IMR-90 (cell line): ENCODE data around the gene PPP1R13B. TPM values are rescaled to one million over a fixed set of nuclear protein-coding genes. Genes with fewer than 3 reads are reported as not detected.

Experiments
- ATAC-seq: fragments of 200-7000 bp; cut with Tn5 transposase; 2 replicates; pipeline ENCODE4 v1.9.1; 2020; ENCODE audit warnings: low read depth, mild to moderate bottlenecking, moderate library complexity
- BruUV-seq: library from RNA; stranded (reverse); fragments of 400-500 nt; replicated peaks from 2 replicates; lab custom pipeline; 2021; lab: Mats Ljungman, UMichigan
- CTCF ChIA-PET: fragments of 300-600 bp; formaldehyde crosslinking; extraction: SDS; loops from one replicate; lab custom pipeline; 2021; ENCODE audit warnings: antibody characterized with exemption; lab: Yijun Ruan, JAX
- POLR2A ChIA-PET: fragments of 300-600 bp; sonication (Branson Sonifier 250); formaldehyde crosslinking; loops from one replicate; lab custom pipeline; 2022; ENCODE audit warnings: antibody characterized with exemption; ENCODE audit not compliant: unreplicated experiment; lab: Charles Lee
- DNase-seq: peaks from one replicate; pipeline ENCODE4 v3.0.0; 2013
- H2AFZ ChIP-seq: replicated peaks from 2 replicates; pipeline ENCODE3; 2013; ENCODE audit warnings: low read length, mild to moderate bottlenecking; ENCODE audit not compliant: poor library complexity
- H2AK5ac ChIP-seq: 2 replicates; pipeline ENCODE4 v1.6.1; 2013; ENCODE audit warnings: low read depth, low read length, inconsistent platforms
- H2AK9ac ChIP-seq: replicated peaks from 2 replicates; pipeline ENCODE3; 2013; ENCODE audit warnings: mild to moderate bottlenecking, low read depth, low read length, moderate library complexity; ENCODE audit not compliant: poor library complexity
- H2BK120ac ChIP-seq: 2 replicates; pipeline ENCODE4 v1.6.1; 2013; ENCODE audit warnings: low read depth, low read length, inconsistent platforms
- H2BK15ac ChIP-seq: 3 replicates; pipeline ENCODE4 v1.6.1; 2013; ENCODE audit warnings: low read depth, low read length, inconsistent platforms
- H2BK20ac ChIP-seq: 2 replicates; pipeline ENCODE4 v1.6.1; 2013; ENCODE audit warnings: low read depth, mild to moderate bottlenecking, inconsistent platforms, low read length, moderate library complexity
- H2BK5ac ChIP-seq: 2 replicates; pipeline ENCODE4 v1.6.1; 2013; ENCODE audit warnings: mild to moderate bottlenecking, low read depth, low read length, inconsistent platforms; ENCODE audit not compliant: poor library complexity, severe bottlenecking
- H3K14ac ChIP-seq: replicated peaks from 2 replicates; pipeline ENCODE4 v1.6.1; 2013; ENCODE audit warnings: low read depth, low read length, inconsistent platforms
- H3K18ac ChIP-seq: 2 replicates; pipeline ENCODE4 v1.6.1; 2013; ENCODE audit warnings: low read depth, low read length, control low read depth
- H3K23ac ChIP-seq: 2 replicates; pipeline ENCODE4 v1.6.1; 2013; ENCODE audit warnings: low read depth, low read length, inconsistent platforms
- H3K27ac ChIP-seq: 2 replicates; pipeline ENCODE4 v1.5.1; 2013; ENCODE audit warnings: mild to moderate bottlenecking, control low read depth, low read length; ENCODE audit not compliant: insufficient read depth
- H3K27me3 ChIP-seq: 2 replicates; pipeline ENCODE4 v1.6.1; 2013; ENCODE audit warnings: low read length; ENCODE audit not compliant: control insufficient read depth, insufficient read depth
- H3K36me3 ChIP-seq: 2 replicates; pipeline ENCODE4 v1.6.1; 2013; ENCODE audit warnings: low read length, mixed read lengths; ENCODE audit not compliant: control insufficient read depth, insufficient read depth
- H3K4ac ChIP-seq: 2 replicates; pipeline ENCODE4 v1.6.1; 2013; ENCODE audit warnings: low read depth, low read length, inconsistent platforms
- H3K4me1 ChIP-seq: 2 replicates; pipeline ENCODE4 v1.6.1; 2013; ENCODE audit warnings: low read length, mixed read lengths; ENCODE audit not compliant: control insufficient read depth, insufficient read depth
- H3K4me2 ChIP-seq: 2 replicates; pipeline ENCODE4 v1.6.1; 2013; ENCODE audit warnings: low read depth, mild to moderate bottlenecking, control low read depth, low read length, moderate library complexity
- H3K4me3 ChIP-seq: 2 replicates; pipeline ENCODE4 v1.5.1; 2013; ENCODE audit warnings: low read depth, mild to moderate bottlenecking, control low read depth, low read length, moderate library complexity; ENCODE audit not compliant: insufficient read depth
- H3K56ac ChIP-seq: 2 replicates; pipeline ENCODE4 v1.6.1; 2013; ENCODE audit warnings: low read length, inconsistent platforms; ENCODE audit not compliant: insufficient read depth; ENCODE audit errors: extremely low read depth
- H3K79me1 ChIP-seq, 2 experiments: 2 replicates each; pipeline ENCODE4 v1.6.1; 2013; ENCODE audit warnings: low read length in 2 of 2, inconsistent platforms in 1 of 2, low read depth in 1 of 2
- H3K9ac ChIP-seq: 2 replicates; pipeline ENCODE4 v1.6.1; 2013; ENCODE audit warnings: low read depth, low read length, control low read depth
- H3K9me1 ChIP-seq: 2 replicates; pipeline ENCODE4 v1.6.1; 2013; ENCODE audit warnings: low read length, inconsistent platforms; ENCODE audit not compliant: insufficient read depth
- H3K9me3 ChIP-seq: 2 replicates; pipeline ENCODE4 v1.6.1; 2013; ENCODE audit warnings: low read length; ENCODE audit not compliant: control insufficient read depth, insufficient read depth
- H4K20me1 ChIP-seq: 2 replicates; pipeline ENCODE4 v1.6.1; 2013; ENCODE audit warnings: low read length, inconsistent platforms; ENCODE audit not compliant: insufficient read depth
- H4K5ac ChIP-seq: 2 replicates; pipeline ENCODE4 v1.6.1; 2013; ENCODE audit warnings: mild to moderate bottlenecking, low read depth, low read length, control low read depth
- H4K8ac ChIP-seq, 2 experiments: 2 replicates each; pipeline ENCODE4 v1.6.1; 2013; ENCODE audit warnings: low read depth in 2 of 2, low read length in 2 of 2, control low read depth in 1 of 2, inconsistent platforms in 1 of 2
- H4K91ac ChIP-seq: 2 replicates; pipeline ENCODE4 v1.6.1; 2013; ENCODE audit warnings: low read depth, low read length, inconsistent platforms; ENCODE audit not compliant: insufficient read depth
- BHLHE40 ChIP-seq: fragments of 150-350 bp; IDR thresholded peaks from 2 replicates; pipeline ENCODE4 v1.6.1; 2016; ENCODE audit warnings: mild to moderate bottlenecking, low read depth, low read length
- CHD1 ChIP-seq: IDR thresholded peaks from 2 replicates; pipeline ENCODE4 v1.6.1; 2012; ENCODE audit warnings: low read depth, low read length, improper control_type of control experiment
- CTCF ChIP-seq: conservative IDR thresholded peaks from 2 replicates; pipeline ENCODE4 v1.5.1; 2012; ENCODE audit warnings: mild to moderate bottlenecking, low read depth, low read length, improper control_type of control experiment
- ELK1 ChIP-seq: fragments of 150-350 bp; IDR thresholded peaks from 2 replicates; pipeline ENCODE4 v1.6.1; 2016; ENCODE audit warnings: low read depth, mild to moderate bottlenecking, low read length, moderate library complexity, borderline replicate concordance
- MAFK ChIP-seq: IDR thresholded peaks from 2 replicates; pipeline ENCODE4 v1.6.1; 2012; ENCODE audit warnings: low read depth, low read length, improper control_type of control experiment
- MXI1 ChIP-seq: IDR thresholded peaks from 2 replicates; pipeline ENCODE4 v1.6.1; 2012; ENCODE audit warnings: low read depth, mild to moderate bottlenecking, low read length, moderate library complexity, borderline replicate concordance
- NFE2L2 ChIP-seq: fragments of 150-350 bp; IDR thresholded peaks from 2 replicates; pipeline ENCODE4 v1.6.1; 2016; ENCODE audit warnings: low read depth, mild to moderate bottlenecking, low read length
- RAD21 ChIP-seq: IDR thresholded peaks from 2 replicates; pipeline ENCODE4 v1.6.1; 2012; ENCODE audit warnings: low read length, improper control_type of control experiment
- RCOR1 ChIP-seq: IDR thresholded peaks from 2 replicates; pipeline ENCODE4 v1.6.1; 2012; ENCODE audit warnings: mild to moderate bottlenecking, low read length, improper control_type of control experiment; ENCODE audit not compliant: insufficient replicate concordance
- RFX5 ChIP-seq: IDR thresholded peaks from 2 replicates; pipeline ENCODE4 v1.8.0; 2012; ENCODE audit warnings: low read depth, mild to moderate bottlenecking, low read length, moderate library complexity
- USF2 ChIP-seq: fragments of 150-350 bp; IDR thresholded peaks from 2 replicates; pipeline ENCODE4 v1.6.1; 2017; ENCODE audit warnings: mild to moderate bottlenecking, antibody characterized with exemption, low read length, low read depth
- WGBS, 2 experiments: methylation state at CpG; one replicate each; pipeline versions ENCODE4 v1.1.5 to v1.1.7; 2013; ENCODE audit warnings: missing lambda C conversion rate in 2 of 2; ENCODE audit not compliant: insufficient read length in 1 of 2; ENCODE audit errors: extremely low coverage in 2 of 2; 5-methylcytosine and 5-hydroxymethylcytosine counted together
- dilution Hi-C: fragments of 300-500 bp; cut with HindIII; formaldehyde crosslinking; loops from one replicate; pipeline ENCODE4 v1.14.3; 2018; ENCODE audit warnings: low sequenced_read_pairs; ENCODE audit not compliant: unreplicated experiment
- in situ Hi-C: fragments of 300-500 bp; cut with MboI; formaldehyde crosslinking; loops from 3 replicates; pipeline ENCODE4 v1.14.3; 2019; ENCODE audit warnings: low sequenced_read_pairs, inconsistent platforms, mixed read lengths
- intact Hi-C: fragments of 100-400 bp; cut with micrococcal nuclease; formaldehyde crosslinking; loops from 2 replicates; pipeline ENCODE4 v1.10.0; 2022
- polyA plus RNA-seq, 3 experiments: library from polyadenylated mRNA; depleted of rRNA; stranded (reverse); fragments of >200 nt; gene quantifications; 2 replicates each; pipeline ENCODE4 v1.2.3, GENCODE V29; 2012; ENCODE audit warnings: low replicate concordance in 1 of 3
- total RNA-seq: library from RNA; depleted of rRNA; stranded (reverse); fragments of >200 nt; gene quantifications from 2 replicates; pipeline ENCODE4 v1.2.3, GENCODE V29; 2012

The PPP1R13B gene
- total and polyA plus RNA-seq, 2 of the 4 experiments (the other 2 are of a cell fraction) = 1.6 to 2.8 TPM

GRCh38 chr14:103816991-103817390, 30.4 kb downstream of the PPP1R13B start:
- no peak overlapping the region for H2BK20ac ChIP-seq
- no peak overlapping the region for H3K4ac ChIP-seq
- no peaks in the 10 kb centered on the region for H3K9me3 ChIP-seq
- H4K20me1 ChIP-seq = no peaks in the 10 kb centered on the region
- H3K56ac ChIP-seq = no peak overlapping the region
- no peak overlapping the region for H2AK9ac ChIP-seq
- H4K91ac ChIP-seq = no peak overlapping the region
- no TSS peak for BruUV-seq
- intact Hi-C loops = no loop called here
- H4K8ac ChIP-seq = no peak overlapping the region
- no peak overlapping the region for H3K27ac ChIP-seq
- CTCF ChIA-PET = interaction anchor here (0.6 to 1.1 kb wide), 5 partner anchors 9 to 856 kb away, joined by 3 to 5 read pairs (median 3); no protein-coding TSS in a partner anchor
- no peaks in the 10 kb centered on the region for H3K79me1 ChIP-seq
- no peak overlapping the region for H3K9ac ChIP-seq
- no peak overlapping the region for H3K14ac ChIP-seq
- H3K4me2 ChIP-seq = no peak overlapping the region
- POLR2A ChIA-PET = interaction anchor here (0.6 kb wide), 1 partner anchor 12 kb away, joined by 3 read pairs; no protein-coding TSS in a partner anchor
- H4K5ac ChIP-seq = no peak overlapping the region
- H3K18ac ChIP-seq = no peak overlapping the region
- H2BK15ac ChIP-seq = no peak overlapping the region
- TF ChIP-seq CHD1 = no peak
- TF ChIP-seq RAD21 = no peak
- TF ChIP-seq NFE2L2 = no peak
- no peak for TF ChIP-seq MAFK
- TF ChIP-seq MXI1 = no peak
- no peak for TF ChIP-seq RFX5
- TF ChIP-seq CTCF = no peak
- no peak for TF ChIP-seq BHLHE40
- TF ChIP-seq RCOR1 = no peak
- TF ChIP-seq ELK1 = no peak
- TF ChIP-seq USF2 = no peak
- no CpG with 5 or more reads among the region's 3 CpGs for WGBS, 2 experiments
- no peak overlapping the region for H2BK120ac ChIP-seq
- no peaks in the 10 kb centered on the region for H3K9me1 ChIP-seq
- H2BK5ac ChIP-seq = no peak overlapping the region
- DNase-seq (no peak), ATAC-seq (no peak)
- no peak overlapping the region for H3K4me3 ChIP-seq
- no peak overlapping the region for H3K23ac ChIP-seq
- H3K36me3 ChIP-seq = no peaks in the 10 kb centered on the region
- no peaks in the 10 kb centered on the region; the same call in 1 of the 2 replicates for H3K27me3 ChIP-seq
- dilution Hi-C loops = no loop called here
- no peaks in the 10 kb centered on the region for H3K4me1 ChIP-seq
- in situ Hi-C loops = no loop called here
- no peak overlapping the region for H2AK5ac ChIP-seq
- H2AFZ ChIP-seq = no peak overlapping the region
